ENCODE data around the gene FAR1.
A peak's percentile ranks its signal among the peaks of the same experiment; 100 is the strongest.

The FAR1 gene

GRCh38 chr11:13669544-13670488 is 1.3 kb downstream of the FAR1 start:
- DNase-seq = no peak

DNA sequence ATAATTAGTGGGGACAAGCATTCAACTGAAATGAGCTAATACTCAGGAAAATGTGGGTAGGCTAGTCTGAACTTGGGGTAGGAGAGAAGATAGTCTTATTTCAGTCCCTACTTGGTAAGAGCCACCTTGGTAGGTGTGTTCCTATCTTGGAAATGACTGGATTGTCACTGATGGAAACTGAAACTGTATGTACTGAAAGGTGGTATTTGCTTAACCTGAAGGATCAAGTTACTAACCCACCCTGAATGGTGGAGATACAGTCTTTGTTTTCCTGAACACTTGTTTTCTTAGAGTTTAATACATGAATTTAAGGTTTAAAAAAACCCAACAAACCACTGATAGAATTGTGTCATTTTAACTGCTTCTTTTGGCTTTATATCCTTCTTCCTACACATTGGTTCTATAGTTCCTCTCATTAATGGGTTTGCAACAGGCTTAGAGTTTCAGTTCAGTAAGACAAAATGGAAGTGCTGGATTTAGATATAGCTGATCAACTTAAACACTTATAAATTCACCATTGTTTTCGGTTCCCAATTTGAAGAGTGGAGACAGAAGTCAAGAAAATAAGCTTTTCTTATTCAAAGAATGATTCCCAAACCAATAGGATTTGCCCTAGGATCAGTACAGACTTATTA is 4.2 kb downstream of the FAR1 start:
- no peak for DNase-seq

DNA sequence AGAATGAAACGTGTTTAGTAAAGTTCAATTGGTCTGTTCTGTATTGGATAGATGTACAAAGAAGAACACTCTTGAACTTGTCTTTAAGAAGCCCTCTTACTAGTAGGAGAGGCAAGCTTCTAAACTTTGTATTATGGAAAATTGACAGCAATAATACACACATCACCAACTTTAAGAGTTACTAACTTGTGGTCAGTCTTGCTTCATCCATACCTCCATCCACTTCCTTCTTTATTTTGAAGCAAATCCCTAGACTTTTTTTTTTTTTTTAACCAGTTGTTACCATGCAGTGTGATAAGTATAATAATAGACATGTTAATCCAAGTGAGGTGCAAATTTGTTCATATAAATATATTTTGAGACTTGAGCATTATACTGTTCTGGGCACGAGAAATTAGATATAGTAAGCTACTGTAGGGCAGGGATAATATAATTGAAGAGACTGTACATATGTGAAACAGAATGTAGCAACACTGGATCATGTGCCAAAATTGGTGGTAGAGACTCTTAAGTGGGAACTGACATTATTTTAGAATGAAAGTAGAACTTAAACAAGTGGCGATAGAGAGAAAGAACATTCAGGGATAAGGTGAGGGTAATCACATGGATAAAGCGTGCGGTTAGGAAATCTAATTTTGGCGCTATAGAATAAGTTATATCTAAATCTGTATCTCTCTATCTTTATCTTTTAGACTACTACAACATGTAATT is 6.5 kb downstream of the FAR1 start:
- DNase-seq = no peak

DNA sequence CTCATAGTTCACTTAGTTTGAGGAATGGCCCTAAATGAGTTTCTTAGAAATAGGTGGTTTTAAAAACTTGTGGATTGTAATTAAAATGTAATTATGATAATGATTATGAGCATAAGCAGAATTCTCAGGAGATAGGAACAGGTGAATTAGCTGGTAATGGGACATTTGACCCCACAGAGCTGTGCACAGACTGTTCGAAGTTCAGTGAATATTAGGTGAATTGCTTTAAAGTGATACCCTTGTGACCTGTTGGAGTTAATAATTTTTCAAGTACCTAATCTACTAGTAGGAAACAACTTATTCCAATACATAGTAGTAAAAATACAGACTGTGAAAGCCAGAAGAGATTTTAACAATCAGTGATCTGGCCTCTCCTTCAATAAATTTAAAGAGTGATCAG is 8.1 kb downstream of the FAR1 start:
- DNase-seq = no peak

DNA sequence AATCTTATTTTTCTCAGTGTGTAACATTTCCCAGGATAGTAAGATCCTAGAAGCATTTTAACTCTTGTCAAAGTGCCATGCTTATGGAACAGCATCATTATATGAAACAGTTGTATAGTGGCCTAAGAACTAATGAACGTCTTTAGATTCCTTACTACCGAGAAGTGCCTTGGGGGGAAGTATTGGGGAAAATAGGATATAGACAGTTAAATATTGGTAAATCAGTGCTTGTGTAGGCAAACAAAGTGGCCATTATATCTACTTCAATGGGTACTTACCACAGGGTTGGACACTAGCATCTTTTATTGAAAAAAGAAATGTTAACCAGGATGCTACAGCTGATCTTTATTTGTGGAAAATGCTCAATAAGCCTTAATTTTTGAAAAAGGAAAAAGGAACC is 11.3 kb downstream of the FAR1 start:
- no peak for DNase-seq

GRCh38 chr11:13680501-13681264 is 12.2 kb downstream of the FAR1 start:
- peak; percentile 20 for DNase-seq

DNA sequence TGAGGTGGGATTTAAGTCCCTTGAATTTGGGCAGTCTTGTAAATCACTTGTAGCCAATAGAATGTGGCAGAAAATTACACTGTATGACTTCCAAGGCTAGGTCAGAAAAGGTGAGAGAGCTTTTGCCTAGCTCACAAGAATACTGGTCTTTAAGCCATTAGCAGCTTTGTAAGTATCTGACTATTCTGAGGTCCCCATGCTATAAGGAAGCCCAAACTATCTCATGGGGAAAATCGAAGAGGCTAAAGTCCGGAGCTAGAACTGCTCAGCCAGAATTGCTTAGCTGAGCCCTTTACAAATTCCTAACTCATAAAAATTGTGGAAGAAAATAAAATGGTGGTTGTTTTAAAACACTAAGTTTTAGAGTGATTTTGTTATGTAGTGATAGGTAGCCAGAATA is 13.0 kb downstream of the FAR1 start:
- DNase-seq = no peak

- no peak for DNase-seq
Observed at GRCh38 chr11:13682212-13682611, 13.7 kb downstream of the FAR1 start.

DNA sequence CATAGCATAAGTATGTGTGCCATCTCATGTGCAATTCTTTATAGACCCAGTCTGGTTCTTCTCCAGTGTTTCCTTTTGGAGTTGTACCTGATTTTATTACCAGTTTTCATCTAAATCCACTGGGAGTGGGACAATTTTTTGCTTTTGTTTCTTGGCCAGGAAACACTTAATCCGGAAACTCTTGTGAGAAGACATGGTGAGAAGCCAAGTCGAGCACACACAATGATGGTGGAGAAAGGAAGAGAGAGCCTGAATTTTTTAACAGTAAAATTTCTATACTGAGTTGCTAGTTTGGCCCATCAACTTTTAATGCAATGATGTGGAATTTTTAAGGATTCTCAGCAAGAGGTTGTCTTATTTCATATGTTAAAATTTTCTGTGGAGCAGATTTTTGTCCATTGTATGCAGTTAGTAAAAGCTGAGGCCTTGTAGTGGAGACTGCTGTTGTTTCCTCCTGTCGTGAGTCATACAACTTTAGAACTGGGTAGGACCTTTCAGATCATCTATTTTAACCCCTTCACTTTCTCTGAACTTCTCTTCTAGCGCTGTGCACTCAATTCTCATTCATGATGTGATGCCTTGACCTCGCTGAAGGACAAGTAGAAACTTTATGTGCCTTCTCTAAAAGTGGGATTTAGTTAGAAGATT is 17.1 kb downstream of the FAR1 start:
- DNase-seq = no peak

DNA sequence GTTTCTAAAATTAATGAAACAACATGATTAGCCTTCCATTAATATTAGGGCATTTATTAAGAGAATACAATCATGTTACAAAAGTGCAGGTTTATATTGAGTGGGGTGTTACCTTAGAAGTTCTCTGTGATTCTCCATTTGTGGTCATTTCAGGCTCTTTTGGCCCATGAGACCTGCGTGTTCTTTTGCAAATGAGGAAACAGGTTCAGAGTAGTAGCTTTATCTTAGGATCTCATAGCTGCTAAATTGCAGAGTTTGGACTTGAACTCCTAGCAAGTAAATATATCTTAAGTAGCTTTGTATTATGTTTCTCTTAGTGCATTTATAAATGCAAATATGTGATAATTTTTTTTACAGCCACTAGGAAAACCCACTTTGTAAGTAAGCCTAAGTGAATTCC is 18.3 kb downstream of the FAR1 start:
- no peak for DNase-seq

DNA sequence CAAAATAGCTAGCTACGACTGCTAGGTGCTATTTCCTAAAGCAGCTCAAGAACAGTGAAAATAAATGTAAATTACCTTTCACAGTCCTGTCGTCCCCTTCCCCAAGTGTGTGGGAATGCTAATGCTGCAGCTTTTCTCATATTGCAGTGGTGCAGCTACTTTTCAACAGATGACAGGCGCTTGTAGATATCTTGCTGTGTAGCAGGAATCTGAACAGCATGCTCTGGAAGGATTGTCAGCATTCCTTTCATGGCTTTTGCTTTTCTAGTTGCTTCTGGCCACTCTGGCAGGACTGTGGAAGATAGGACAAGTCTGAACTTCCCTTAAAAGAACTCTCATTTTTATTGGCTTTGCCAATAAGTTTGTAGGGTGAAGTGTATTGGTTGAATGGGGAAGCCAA is 18.8 kb downstream of the FAR1 start:
- DNase-seq = no peak

- no peak for DNase-seq
Observed at GRCh38 chr11:13691286-13691899, 22.9 kb downstream of the FAR1 start.

- no peak for DNase-seq
Observed at GRCh38 chr11:13692172-13692571, 23.7 kb downstream of the FAR1 start.

- DNase-seq = no peak
Observed at GRCh38 chr11:13694115-13694514, 25.6 kb downstream of the FAR1 start.

DNA sequence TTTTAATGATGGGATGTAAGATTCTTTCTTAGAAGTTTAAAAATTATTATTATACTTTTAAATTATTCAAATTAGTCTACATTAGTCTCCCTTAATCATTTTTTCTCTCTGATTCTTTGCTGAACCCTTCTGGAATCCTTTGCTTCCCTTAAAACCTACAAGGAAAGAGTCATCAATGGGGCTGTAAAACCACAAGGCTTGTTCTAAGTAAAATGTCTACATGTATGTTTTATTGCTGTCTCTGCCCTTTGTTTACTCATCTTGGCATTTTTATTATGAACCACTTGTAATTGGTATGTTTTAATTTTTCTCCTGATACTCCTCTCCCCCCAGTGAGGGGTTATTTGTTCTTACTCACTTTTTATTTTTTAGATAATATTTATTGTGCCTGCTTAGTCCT is 27.4 kb downstream of the FAR1 start:
- DNase-seq = no peak

- no peak for DNase-seq
Observed at GRCh38 chr11:13697710-13698109, 29.2 kb downstream of the FAR1 start.

GRCh38 chr11:13698132-13698531 is 29.7 kb downstream of the FAR1 start:
- no peak for DNase-seq

DNA sequence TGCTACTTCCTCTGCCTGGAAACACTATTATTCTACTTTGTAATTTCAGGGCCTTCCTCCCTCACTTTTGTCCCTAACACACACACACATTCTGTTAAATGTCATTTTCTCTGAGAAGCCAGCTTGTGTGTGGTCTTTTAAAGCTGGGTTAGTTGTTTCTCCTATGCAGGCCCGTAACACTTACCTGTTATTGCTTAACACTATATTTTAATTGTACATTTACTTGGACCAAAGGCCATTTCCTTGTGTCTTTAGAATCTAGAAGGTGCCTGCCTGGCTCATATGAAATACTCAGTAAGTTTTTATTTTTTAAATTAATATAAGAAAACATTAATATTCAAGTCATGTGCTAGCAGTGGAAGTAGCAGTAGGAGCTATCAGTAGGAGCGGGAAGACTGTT is 30.6 kb downstream of the FAR1 start:
- DNase-seq = no peak

- DNase-seq = no peak
Observed at GRCh38 chr11:13699870-13700269, 31.4 kb downstream of the FAR1 start.

DNA sequence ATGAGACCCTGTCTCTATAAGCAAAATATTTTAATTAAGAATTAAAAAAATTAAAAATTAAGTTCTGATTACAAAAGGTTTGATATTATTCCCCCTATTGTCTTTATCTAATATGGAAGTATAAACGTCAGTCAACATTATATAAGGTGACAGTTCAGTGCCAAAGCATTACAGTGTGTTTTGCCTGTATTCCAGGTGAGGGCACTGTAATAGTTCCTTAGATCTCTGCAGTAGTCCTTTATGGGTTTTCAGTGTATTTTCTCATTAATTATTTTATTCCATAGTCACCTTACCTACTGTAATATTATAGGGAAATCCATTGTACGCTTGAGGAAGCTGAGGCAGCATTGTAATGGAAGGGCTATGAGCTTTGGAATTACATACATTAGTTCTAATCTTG is 33.0 kb downstream of the FAR1 start:
- DNase-seq = no peak

GRCh38 chr11:13702071-13702470 is 33.6 kb downstream of the FAR1 start:
- no peak for DNase-seq

- DNase-seq = no peak
Observed at GRCh38 chr11:13705710-13706109, 37.2 kb downstream of the FAR1 start.
